Adipocyte (in vitro differentiated cells): Measurements from ENCODE around the gene KLHDC10.
"Not testable (repeated sequence)": the region's sequence is repeated elsewhere in the genome, so short reads cannot be mapped to it uniquely, and the experiment has no call there.

Source experiments
- DNase-seq: peaks from one replicate; pipeline ENCODE4 v3.0.0-alpha.2; 2015; ENCODE audit warnings: low read depth
- H3K27me3 ChIP-seq: replicated peaks from 2 replicates; pipeline ENCODE4 v1.7.0; 2013; ENCODE audit warnings: mild to moderate bottlenecking, low read length, moderate library complexity; ENCODE audit not compliant: control insufficient read depth, insufficient read depth
- H3K36me3 ChIP-seq: 2 replicates; pipeline ENCODE4 v1.7.0; 2013; ENCODE audit warnings: low read length, mild to moderate bottlenecking, moderate library complexity; ENCODE audit not compliant: control insufficient read depth, insufficient read depth, severe bottlenecking
- H3K4me1 ChIP-seq: 2 replicates; pipeline ENCODE4 v1.7.0; 2013; ENCODE audit warnings: mild to moderate bottlenecking, low read length, moderate library complexity; ENCODE audit not compliant: control insufficient read depth, insufficient read depth
- H3K4me3 ChIP-seq: 2 replicates; pipeline ENCODE4 v1.7.0; 2013; ENCODE audit warnings: mild to moderate bottlenecking, low read length, moderate library complexity
- H3K9ac ChIP-seq: 2 replicates; pipeline ENCODE4 v1.7.0; 2013; ENCODE audit warnings: mild to moderate bottlenecking, low read length, moderate library complexity
- H3K9me3 ChIP-seq: 2 replicates; pipeline ENCODE4 v1.7.0; 2013; ENCODE audit warnings: mild to moderate bottlenecking, low read length, moderate library complexity; ENCODE audit not compliant: control insufficient read depth

Gene KLHDC10

DNA sequence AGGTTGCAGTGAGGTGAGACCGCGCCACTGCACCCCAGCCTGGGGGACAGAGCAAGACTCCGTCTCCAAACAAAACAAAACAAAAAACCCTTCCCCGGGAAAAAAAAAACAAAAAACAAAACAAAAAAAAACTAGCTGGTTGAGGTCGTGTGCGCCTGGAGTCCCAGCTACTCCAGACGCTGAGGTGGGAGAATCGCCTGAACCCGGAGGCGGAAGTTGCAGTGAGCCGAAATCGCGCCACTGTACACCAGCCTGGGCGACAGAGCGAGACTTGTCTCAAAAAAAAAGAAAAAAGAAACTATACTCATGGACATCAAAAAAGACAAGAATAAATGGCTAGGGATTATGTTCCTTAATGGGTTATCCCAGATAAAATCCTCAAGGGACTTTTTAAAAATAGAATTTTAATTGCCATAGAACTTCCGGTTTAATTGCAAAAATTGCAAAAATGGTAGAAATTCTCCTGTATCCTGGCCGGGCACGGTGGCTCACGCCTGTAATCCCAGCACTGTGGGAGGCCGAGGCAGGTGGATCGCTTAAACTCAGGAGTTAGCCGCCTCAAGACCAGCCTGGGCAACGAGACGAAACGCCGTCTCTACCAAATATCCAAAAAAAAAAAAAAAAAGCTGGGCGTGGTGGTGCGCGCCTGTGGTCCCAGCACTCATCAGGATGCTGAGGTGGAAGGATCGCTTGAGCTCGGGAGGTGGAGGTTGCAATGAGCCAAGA is 37.8 kb downstream of the KLHDC10 start:
- no peaks in the 10 kb centered on the region for H3K9me3 ChIP-seq
- no peaks in the 10 kb centered on the region for H3K27me3 ChIP-seq
- H3K4me1 ChIP-seq, result no peaks in the 10 kb centered on the region
- H3K9ac ChIP-seq, result no peak overlapping the region
- DNase-seq, result no peak
- H3K36me3 ChIP-seq, result no peaks in the 10 kb centered on the region
- no peak overlapping the region for H3K4me3 ChIP-seq

DNA sequence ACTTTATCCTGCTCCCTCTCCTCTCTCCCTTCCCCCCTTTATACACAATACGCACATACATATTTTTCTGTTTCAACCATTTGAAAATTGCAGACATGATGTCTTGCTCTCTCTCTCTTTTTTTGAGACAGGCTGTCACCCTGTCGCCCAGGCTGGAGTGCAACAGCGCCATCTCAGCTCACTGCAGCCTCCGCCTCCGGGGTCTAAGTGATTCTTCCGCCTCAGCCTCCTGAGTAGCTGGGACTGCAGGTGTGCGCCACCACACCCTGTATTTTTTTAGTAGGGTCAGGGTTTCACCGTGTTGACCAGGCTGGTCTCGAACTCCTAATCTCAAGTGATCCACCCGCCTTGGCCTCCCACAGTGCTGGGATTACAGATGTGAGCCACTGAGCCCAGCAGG is 38.5 kb downstream of the KLHDC10 start:
- Histone ChIP-seq H3K36me3 (no peaks in the 10 kb centered on the region), H3K9me3 (no peaks in the 10 kb centered on the region), H3K4me1 (no peaks in the 10 kb centered on the region), H3K9ac (no peak overlapping the region), H3K27me3 (no peaks in the 10 kb centered on the region), H3K4me3 (no peak overlapping the region)
- no peak for DNase-seq

DNA sequence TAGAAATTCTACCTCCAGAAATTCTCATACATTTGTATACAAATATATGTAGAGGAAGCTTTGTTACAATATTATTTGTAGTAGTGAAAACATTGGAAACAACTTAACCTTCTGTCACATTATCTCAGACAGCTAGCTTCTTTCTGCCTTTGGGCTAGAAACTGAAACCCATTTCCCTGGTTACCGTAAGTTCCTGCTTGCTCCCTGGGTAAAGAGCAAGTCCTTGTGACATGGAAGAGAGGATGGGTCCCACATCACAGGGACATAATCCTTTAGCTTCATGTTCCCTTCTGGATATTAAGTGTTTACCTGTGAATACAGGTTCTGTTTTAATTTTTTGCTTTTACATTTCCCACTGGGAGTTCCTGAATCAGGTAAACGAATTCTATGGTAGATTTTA is 41.8 kb downstream of the KLHDC10 start:
- Histone ChIP-seq H3K9me3 (no peaks in the 10 kb centered on the region), H3K9ac (no peak overlapping the region), H3K36me3 (no peaks in the 10 kb centered on the region), H3K27me3 (no peaks in the 10 kb centered on the region), H3K4me1 (no peaks in the 10 kb centered on the region), H3K4me3 (no peak overlapping the region)
- no peak for DNase-seq

DNA sequence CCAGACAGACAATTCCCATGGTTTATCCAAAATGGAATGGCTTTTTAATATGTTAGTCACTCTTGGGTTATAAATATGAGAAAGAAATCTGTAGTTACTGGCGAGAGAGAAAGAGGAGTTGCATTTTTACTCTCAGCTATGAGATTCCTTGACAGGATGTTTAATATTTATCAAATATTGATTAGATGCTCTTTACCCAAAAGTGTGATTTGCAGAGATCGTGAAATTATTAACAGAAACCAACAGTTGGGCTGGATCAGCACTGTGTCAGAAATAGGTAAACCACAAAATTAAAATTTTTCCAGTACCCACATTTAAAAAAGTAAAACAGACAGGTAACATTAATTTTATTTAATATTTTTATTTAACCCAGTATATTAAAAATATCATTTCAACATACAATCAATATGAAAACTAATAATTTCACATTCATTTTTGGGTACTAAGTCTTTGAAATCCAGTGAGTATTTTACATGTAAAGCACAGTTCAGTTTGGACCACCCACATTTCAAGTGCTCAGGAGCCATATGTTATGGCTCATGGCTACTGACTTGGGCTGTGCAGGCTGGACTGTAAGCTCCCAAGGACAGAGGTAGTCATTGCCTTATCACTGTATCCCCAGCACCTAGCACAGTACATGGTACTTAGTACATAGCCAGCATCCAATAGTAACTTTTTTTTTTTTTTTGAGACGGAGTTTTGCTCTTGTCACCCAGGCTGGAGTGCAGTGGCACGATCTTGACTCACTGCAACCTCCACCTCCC is 42.5 kb downstream of the KLHDC10 start:
- Histone ChIP-seq H3K9me3 (no peaks in the 10 kb centered on the region), H3K9ac (no peak overlapping the region), H3K27me3 (no peaks in the 10 kb centered on the region), H3K4me1 (no peaks in the 10 kb centered on the region), H3K36me3 (no peaks in the 10 kb centered on the region), H3K4me3 (no peak overlapping the region)
- no peak for DNase-seq

GRCh38 chr7:130113426-130113805 is 43.1 kb downstream of the KLHDC10 start:
- H3K36me3 ChIP-seq, H3K4me1 ChIP-seq, H3K4me3 ChIP-seq, H3K9me3 ChIP-seq, H3K9ac ChIP-seq, DNase-seq, H3K27me3 ChIP-seq: not testable (repeated sequence)

- Histone ChIP-seq H3K36me3 (peaks cover 6% of the 10 kb centered on the region), H3K9me3 (no peaks in the 10 kb centered on the region), H3K27me3 (no peaks in the 10 kb centered on the region), H3K9ac (no peak overlapping the region), H3K4me3 (no peak overlapping the region), H3K4me1 (no peaks in the 10 kb centered on the region)
- no peak for DNase-seq
These were observed 43.6 kb downstream of the KLHDC10 start for GRCh38 chr7:130113887-130114286.

GRCh38 chr7:130114374-130114773 is 44.0 kb downstream of the KLHDC10 start:
- no peak overlapping the region for H3K9ac ChIP-seq
- H3K4me1 ChIP-seq, result no peaks in the 10 kb centered on the region
- no peaks in the 10 kb centered on the region for H3K9me3 ChIP-seq
- no peak for DNase-seq
- H3K27me3 ChIP-seq, result no peaks in the 10 kb centered on the region
- peaks cover 6% of the 10 kb centered on the region for H3K36me3 ChIP-seq
- H3K4me3 ChIP-seq, result no peak overlapping the region

GRCh38 chr7:130114776-130115175 is 44.4 kb downstream of the KLHDC10 start:
- Histone ChIP-seq H3K9ac (no peak overlapping the region), H3K9me3 (no peaks in the 10 kb centered on the region), H3K27me3 (no peaks in the 10 kb centered on the region), H3K4me3 (no peak overlapping the region), H3K4me1 (no peaks in the 10 kb centered on the region), H3K36me3 (peaks cover 6% of the 10 kb centered on the region)
- no peak for DNase-seq

DNA sequence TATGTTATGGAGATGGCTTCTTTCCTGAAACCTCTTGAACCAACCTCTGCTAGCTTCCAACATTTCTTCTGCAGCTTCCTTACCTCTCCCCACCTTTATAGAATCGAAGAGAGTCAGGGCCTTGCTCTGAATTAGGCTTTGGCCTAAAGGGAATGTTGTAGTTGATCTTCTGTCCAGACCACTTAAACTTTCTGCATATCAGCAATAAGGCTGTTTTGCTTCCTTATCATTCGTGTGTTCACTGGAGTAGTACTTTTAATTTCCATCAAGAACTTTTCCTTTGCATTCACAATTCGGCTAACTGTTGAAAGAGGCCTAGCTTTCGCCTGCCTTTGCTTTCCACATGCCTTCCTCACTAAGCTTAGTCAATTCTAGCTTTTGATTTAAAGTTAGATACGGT is 48.0 kb downstream of the KLHDC10 start:
- no peaks in the 10 kb centered on the region for H3K4me1 ChIP-seq

DNA sequence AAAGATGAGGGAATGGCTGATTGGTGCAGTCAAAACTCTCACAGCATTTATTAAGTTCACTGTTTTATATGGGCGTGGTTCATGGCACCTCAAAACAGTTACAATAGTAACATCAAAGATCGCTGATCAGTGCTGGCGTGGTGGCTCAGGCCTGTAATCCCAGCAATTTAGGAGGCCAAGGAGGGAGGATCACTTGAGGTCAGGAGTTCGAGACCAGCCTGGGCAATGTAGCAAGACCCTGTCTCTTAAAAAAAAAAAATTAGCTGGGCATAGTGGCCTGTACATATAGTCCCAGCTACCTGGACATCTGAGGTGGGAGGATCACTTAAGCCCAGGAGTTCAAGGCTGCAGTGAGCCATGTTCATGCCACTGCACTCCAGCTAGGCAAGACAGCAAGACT is 48.5 kb downstream of the KLHDC10 start:
- no peaks in the 10 kb centered on the region for H3K27me3 ChIP-seq
- no peak overlapping the region for H3K9ac ChIP-seq
- H3K36me3 ChIP-seq, result peaks cover 42% of the 10 kb centered on the region
- DNase-seq, result no peak
- no peaks in the 10 kb centered on the region for H3K9me3 ChIP-seq
- no peak overlapping the region for H3K4me3 ChIP-seq
- no peaks in the 10 kb centered on the region for H3K4me1 ChIP-seq

More for the DNA sequence above, 48.0 kb downstream of the KLHDC10 start:
- no peaks in the 10 kb centered on the region for H3K9me3 ChIP-seq
- no peaks in the 10 kb centered on the region for H3K27me3 ChIP-seq
- peaks cover 37% of the 10 kb centered on the region for H3K36me3 ChIP-seq
- no peak overlapping the region for H3K9ac ChIP-seq
- no peak for DNase-seq
- no peak overlapping the region for H3K4me3 ChIP-seq

GRCh38 chr7:130123501-130123900 is 53.2 kb downstream of the KLHDC10 start:
- Histone ChIP-seq H3K4me1 (peaks cover 15% of the 10 kb centered on the region), H3K9ac (no peak overlapping the region), H3K27me3 (no peaks in the 10 kb centered on the region), H3K9me3 (no peaks in the 10 kb centered on the region), H3K4me3 (no peak overlapping the region), H3K36me3 (peaks cover 59% of the 10 kb centered on the region)
- no peak for DNase-seq
